HG02763 (cell line): Measurements from ENCODE around the gene CUTC.
"Not testable (repeated sequence)": the region's sequence is repeated elsewhere in the genome, so short reads cannot be mapped to it uniquely, and the experiment has no call there.

ENCODE experiments used
- ATAC-seq: cut with Tn5 transposase; IDR thresholded peaks from one replicate; pipeline ENCODE4 v1.9.1; 2021; ENCODE audit warnings: mild to moderate bottlenecking, moderate library complexity; ENCODE audit not compliant: unreplicated experiment

CUTC gene

GRCh38 chr10:99742254-99742653, 10.2 kb downstream of the CUTC start:
- ATAC-seq = no peak

GRCh38 chr10:99742701-99743100, 10.7 kb downstream of the CUTC start:
- ATAC-seq = no peak

- no peak for ATAC-seq
Measured at GRCh38 chr10:99743841-99744240, 11.8 kb downstream of the CUTC start.

- ATAC-seq = not testable (repeated sequence)
Measured at GRCh38 chr10:99746166-99746565, 14.1 kb downstream of the CUTC start.

GRCh38 chr10:99748823-99749451, 16.9 kb downstream of the CUTC start:
- no peak for ATAC-seq

- ATAC-seq = no peak
Measured at GRCh38 chr10:99750641-99751040, 18.6 kb downstream of the CUTC start.

GRCh38 chr10:99754670-99755069, 22.6 kb downstream of the CUTC start:
- ATAC-seq = no peak

GRCh38 chr10:99756159-99756558, 24.1 kb downstream of the CUTC start:
- ATAC-seq = no peak

- no peak for ATAC-seq
Measured at GRCh38 chr10:99758211-99758891, 26.3 kb downstream of the CUTC start.

- ATAC-seq = no peak
Measured at GRCh38 chr10:99760321-99760720, 28.3 kb downstream of the CUTC start.

GRCh38 chr10:99761365-99761764, 29.3 kb downstream of the CUTC start:
- no peak for ATAC-seq

GRCh38 chr10:99765672-99766301, 33.8 kb downstream of the CUTC start:
- ATAC-seq = no peak

- ATAC-seq = no peak
Measured at GRCh38 chr10:99766302-99766681, 34.3 kb downstream of the CUTC start.

GRCh38 chr10:99767901-99768300, 35.9 kb downstream of the CUTC start:
- ATAC-seq = no peak

- no peak for ATAC-seq
Measured at GRCh38 chr10:99768556-99768955, 36.5 kb downstream of the CUTC start.

- no peak for ATAC-seq
Measured at GRCh38 chr10:99769706-99770105, 37.7 kb downstream of the CUTC start.

- no peak for ATAC-seq
Measured at GRCh38 chr10:99770408-99771045, 38.5 kb downstream of the CUTC start.

GRCh38 chr10:99775850-99776249, 43.8 kb downstream of the CUTC start:
- ATAC-seq = no peak

GRCh38 chr10:99777918-99778714, 46.1 kb downstream of the CUTC start:
- no peak for ATAC-seq

- no peak for ATAC-seq
Measured at GRCh38 chr10:99779335-99779734, 47.3 kb downstream of the CUTC start.
